ENCODE results near the gene CRADD. TPM values are rescaled to one million over a fixed set of nuclear protein-coding genes. Genes with fewer than 3 reads are reported as not detected.

Gene CRADD
- total RNA-seq, 1 experiment from 2014 or later, result 7.6 TPM

DNA sequence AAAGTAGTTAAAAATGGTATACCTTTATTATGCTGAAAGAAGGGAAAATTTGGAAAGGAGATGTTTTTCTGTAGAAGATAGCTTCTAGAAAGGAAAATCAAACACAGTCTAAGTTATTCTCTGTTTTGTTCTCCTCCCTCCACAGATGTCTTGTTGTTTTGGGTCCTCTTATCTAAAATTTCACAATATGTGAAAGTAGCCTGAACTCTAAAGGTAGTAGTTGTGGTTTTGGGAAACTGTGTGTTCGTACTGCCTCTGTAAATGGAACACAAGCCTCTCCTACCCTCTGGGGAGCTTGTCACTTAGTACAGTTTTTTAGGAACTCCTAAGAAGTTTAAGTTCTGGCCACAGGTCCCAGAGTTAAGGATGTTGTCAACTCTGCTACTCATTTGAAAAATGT, 112.6 kb downstream of the CRADD start:
- no peak overlapping the region for H2BK12ac ChIP-seq (ENCODE audit: insufficient read length, low read depth, low read length)
- H2AK5ac ChIP-seq (ENCODE audit: insufficient read length, low read length), result no peak overlapping the region
- Mint-ChIP-seq H3K4me3 (no peak overlapping the region), H3K9me3 (no peaks in the 10 kb centered on the region), H3K27me3 (ENCODE audit: low read depth) (no peaks in the 10 kb centered on the region), H3K36me3 (ENCODE audit: insufficient read depth in 1 of 3, low read depth in 3 of 3) (peaks cover 0 to 4% (median 0%) of the 10 kb centered on the region in 3 experiments; a peak in 3 of 7 replicates), H3K4me1 (peaks cover 16 to 23% of the 10 kb centered on the region in 2 experiments), H3K27ac (no peak overlapping the region; a peak in 1 of 7 replicates)
- no peak overlapping the region for H2BK120ac ChIP-seq (ENCODE audit: low read depth, low read length, poor library complexity, severe bottlenecking)
- no peak overlapping the region for H3K18ac ChIP-seq (ENCODE audit: insufficient read length, low read depth, low read length)
- H4K8ac ChIP-seq (replicated peaks; ENCODE audit: insufficient read length, low read depth, low read length), result no peak overlapping the region
- no peak overlapping the region for H2BK15ac ChIP-seq (ENCODE audit: low read depth, low read length)
- H2BK20ac ChIP-seq (ENCODE audit: low read depth, low read length, poor library complexity, severe bottlenecking), result no peak overlapping the region
- no peaks in the 10 kb centered on the region for H3K23me2 ChIP-seq (ENCODE audit: insufficient read length, low read depth, low read length, poor library complexity, severe bottlenecking)
- H4K91ac ChIP-seq (ENCODE audit: insufficient read length, low read depth, low read length), result no peak overlapping the region
- no peak overlapping the region for H3K4me2 ChIP-seq (ENCODE audit: insufficient read depth, insufficient read length, low read length)
- WGBS (ENCODE audit: extremely low coverage, insufficient read length, low lambda C conversion rate), result no CpG with 5 or more reads among the region's 1 CpG
- peaks cover 3% of the 10 kb centered on the region for H3K4me1 ChIP-seq (ENCODE audit: insufficient read depth, low read length)
- no peak overlapping the region for H3K4ac ChIP-seq (ENCODE audit: low read depth, low read length)
- H3K27ac ChIP-seq (ENCODE audit: insufficient read length, low read depth, low read length), result no peak overlapping the region
- no peaks in the 10 kb centered on the region for H3K79me1 ChIP-seq (ENCODE audit: insufficient read depth, low read depth, low read length, poor library complexity, severe bottlenecking)
- no peaks in the 10 kb centered on the region for H3K79me2 ChIP-seq (ENCODE audit: insufficient read depth, low read length)
- no peak overlapping the region for H2BK5ac ChIP-seq (ENCODE audit: insufficient read length, low read length)
- H3K14ac ChIP-seq (ENCODE audit: insufficient read depth, low read length), result no peak overlapping the region
- TF ChIP-seq, protein P1, sequence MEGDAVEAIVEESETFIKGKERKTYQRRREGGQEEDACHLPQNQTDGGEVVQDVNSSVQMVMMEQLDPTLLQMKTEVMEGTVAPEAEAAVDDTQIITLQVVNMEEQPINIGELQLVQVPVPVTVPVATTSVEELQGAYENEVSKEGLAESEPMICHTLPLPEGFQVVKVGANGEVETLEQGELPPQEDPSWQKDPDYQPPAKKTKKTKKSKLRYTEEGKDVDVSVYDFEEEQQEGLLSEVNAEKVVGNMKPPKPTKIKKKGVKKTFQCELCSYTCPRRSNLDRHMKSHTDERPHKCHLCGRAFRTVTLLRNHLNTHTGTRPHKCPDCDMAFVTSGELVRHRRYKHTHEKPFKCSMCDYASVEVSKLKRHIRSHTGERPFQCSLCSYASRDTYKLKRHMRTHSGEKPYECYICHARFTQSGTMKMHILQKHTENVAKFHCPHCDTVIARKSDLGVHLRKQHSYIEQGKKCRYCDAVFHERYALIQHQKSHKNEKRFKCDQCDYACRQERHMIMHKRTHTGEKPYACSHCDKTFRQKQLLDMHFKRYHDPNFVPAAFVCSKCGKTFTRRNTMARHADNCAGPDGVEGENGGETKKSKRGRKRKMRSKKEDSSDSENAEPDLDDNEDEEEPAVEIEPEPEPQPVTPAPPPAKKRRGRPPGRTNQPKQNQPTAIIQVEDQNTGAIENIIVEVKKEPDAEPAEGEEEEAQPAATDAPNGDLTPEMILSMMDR (conservative IDR thresholded peaks at IDR 0.05), result no peak
- H3K27me3 ChIP-seq (ENCODE audit: insufficient read depth, low read length), result no peaks in the 10 kb centered on the region
- no peak overlapping the region for H2AFZ ChIP-seq (ENCODE audit: low read length)
- H3T11ph ChIP-seq (ENCODE audit: low read length), result no peak overlapping the region
- no peak overlapping the region for H4K5ac ChIP-seq (ENCODE audit: insufficient read length, low read depth, low read length)
- no peak overlapping the region for H3K9ac ChIP-seq (ENCODE audit: extremely low read depth, insufficient read length, low read length)
- DNase-seq, result no peak
- H3K23ac ChIP-seq (ENCODE audit: insufficient read length, low read depth, low read length), result no peak overlapping the region
- H3K9me3 ChIP-seq (ENCODE audit: control insufficient read depth, low read depth, low read length), result no peaks in the 10 kb centered on the region
- no peaks in the 10 kb centered on the region for H4K20me1 ChIP-seq (ENCODE audit: control insufficient read depth, insufficient read depth, insufficient read length)
- H3K56ac ChIP-seq (ENCODE audit: insufficient read length, low read depth, low read length), result no peak overlapping the region

All from H9 (cell line).